Activated CD4-positive, alpha-beta T cell treated with anti-CD3 and anti-CD28 coated beads for 48 hours (primary cell): Measurements from ENCODE around the gene C14orf93.

Source experiments
- DNase-seq: peaks from one replicate; pipeline ENCODE4 v3.0.0-alpha.2; 2020

Gene C14orf93

GRCh38 chr14:23044840-23045239 is 34.9 kb upstream of the C14orf93 start:
- no peak for DNase-seq

GRCh38 chr14:23043754-23044153 is 33.8 kb upstream of the C14orf93 start:
- no peak for DNase-seq

- DNase-seq: no peak
Measured at GRCh38 chr14:23043145-23043544, 33.2 kb upstream of the C14orf93 start.

GRCh38 chr14:23042162-23042965 is 32.4 kb upstream of the C14orf93 start, which contains the start of gene PSMB11:
TSS of gene PSMB11 (plus strand) at chr14:23042212. CDS start at chr14:23042226, 14 bp downstream.
- DNase-seq: no peak

GRCh38 chr14:23041729-23042128 is 31.8 kb upstream of the C14orf93 start:
- no peak for DNase-seq

GRCh38 chr14:23040100-23040499 is 30.2 kb upstream of the C14orf93 start:
- no peak for DNase-seq

- no peak for DNase-seq
Measured at GRCh38 chr14:23035303-23036144, 25.6 kb upstream of the C14orf93 start.

GRCh38 chr14:23034498-23035302 is 24.8 kb upstream of the C14orf93 start, which contains the start of gene PSMB5:
TSS of gene PSMB5 (minus strand) at chr14:23034900. CDS start at chr14:23034881, 19 bp downstream.
- peak; percentile 92 for DNase-seq

GRCh38 chr14:23033801-23034497 is 24.0 kb upstream of the C14orf93 start:
- no peak for DNase-seq

GRCh38 chr14:23033251-23033727 is 23.3 kb upstream of the C14orf93 start:
- DNase-seq: no peak

GRCh38 chr14:23030936-23031335 is 21.0 kb upstream of the C14orf93 start:
- DNase-seq: no peak

GRCh38 chr14:23028799-23029198 is 18.9 kb upstream of the C14orf93 start:
- DNase-seq: no peak

- peak; percentile 43 for DNase-seq
Measured at GRCh38 chr14:23025151-23025814, 15.3 kb upstream of the C14orf93 start.

GRCh38 chr14:23024612-23025075 is 14.7 kb upstream of the C14orf93 start:
- no peak for DNase-seq

- DNase-seq: no peak
Measured at GRCh38 chr14:23023795-23024152, 13.8 kb upstream of the C14orf93 start.

- DNase-seq: no peak
Measured at GRCh38 chr14:23023022-23023794, 13.3 kb upstream of the C14orf93 start.

- no peak for DNase-seq
Measured at GRCh38 chr14:23021889-23022442, 12.0 kb upstream of the C14orf93 start.

- no peak for DNase-seq
Measured at GRCh38 chr14:23021434-23021833, 11.5 kb upstream of the C14orf93 start.

- DNase-seq: no peak
Measured at GRCh38 chr14:23020143-23021128, 10.5 kb upstream of the C14orf93 start.
